CD4-positive, alpha-beta T cell treated with Interleukin-6 for 4 hours (primary cell): ENCODE data around the gene GTSE1.
"Not testable (repeated sequence)": the region's sequence is repeated elsewhere in the genome, so short reads cannot be mapped to it uniquely, and the experiment has no call there.

ENCODE experiments used
- DNase-seq: peaks from one replicate; pipeline ENCODE4 v3.0.0-alpha.2; 2020; ENCODE audit warnings: mixed read lengths

GTSE1 gene

GRCh38 chr22:46296257-46297150, at the start of gene GTSE1:
TSS of gene GTSE1 (plus strand) at chr22:46296870. CDS start at chr22:46297401, 531 bp downstream.
- DNase-seq, result peak; percentile 98

GRCh38 chr22:46247443-46247975, 49.2 kb upstream of the GTSE1 start:
- DNase-seq, result no peak

GRCh38 chr22:46250035-46250782, 46.5 kb upstream of the GTSE1 start, which contains the start of gene CDPF1:
TSS of gene CDPF1 (minus strand) at chr22:46250293. CDS start at chr22:46248284, 2,009 bp downstream.
- DNase-seq, result peak; percentile 95

GRCh38 chr22:46250783-46251125, 45.9 kb upstream of the GTSE1 start:
- DNase-seq, result no peak

- DNase-seq, result no peak
Observed at GRCh38 chr22:46251266-46251665, 45.4 kb upstream of the GTSE1 start.

GRCh38 chr22:46251816-46252380, 44.8 kb upstream of the GTSE1 start:
- DNase-seq, result no peak

GRCh38 chr22:46256358-46256958, 40.2 kb upstream of the GTSE1 start:
- DNase-seq, result no peak

GRCh38 chr22:46259374-46259773, 37.3 kb upstream of the GTSE1 start:
- no peak for DNase-seq

GRCh38 chr22:46260038-46260437, 36.6 kb upstream of the GTSE1 start:
- DNase-seq, result no peak

- peak; percentile 34 for DNase-seq
Observed at GRCh38 chr22:46262449-46263215, 34.0 kb upstream of the GTSE1 start.

GRCh38 chr22:46263216-46263590, 33.5 kb upstream of the GTSE1 start, which contains the start of gene PKDREJ:
TSS of gene PKDREJ (minus strand) at chr22:46263343. CDS start at chr22:46263322, 21 bp downstream.
- DNase-seq, result no peak

GRCh38 chr22:46264520-46264919, 32.1 kb upstream of the GTSE1 start:
- not testable (repeated sequence) for DNase-seq

- DNase-seq, result not testable (repeated sequence)
Observed at GRCh38 chr22:46265627-46266026, 31.0 kb upstream of the GTSE1 start.

- DNase-seq, result peak; percentile 69
Observed at GRCh38 chr22:46267431-46268279, 29.0 kb upstream of the GTSE1 start, which contains the start of gene TTC38. TSS of gene TTC38 (plus strand) at chr22:46268008. CDS start at chr22:46268040, 32 bp downstream.

GRCh38 chr22:46269564-46269963, 27.1 kb upstream of the GTSE1 start:
- no peak for DNase-seq

- DNase-seq, result no peak
Observed at GRCh38 chr22:46272196-46272595, 24.5 kb upstream of the GTSE1 start.

- DNase-seq, result no peak
Observed at GRCh38 chr22:46272762-46273431, 23.8 kb upstream of the GTSE1 start.

- DNase-seq, result no peak
Observed at GRCh38 chr22:46273432-46274148, 23.1 kb upstream of the GTSE1 start.

GRCh38 chr22:46274381-46274780, 22.3 kb upstream of the GTSE1 start:
- no peak for DNase-seq
